Erythroblast (primary cell): ENCODE measurements around the gene NLRP4.

Experiments used
- GATA1 ChIP-seq: IDR thresholded peaks from 2 replicates; pipeline ENCODE4 v1.6.1; 2011; ENCODE audit warnings: low read depth, mild to moderate bottlenecking, control low read depth, low read length, moderate library complexity
- POLR2A ChIP-seq: IDR thresholded peaks from 2 replicates; pipeline ENCODE4 v1.6.1; 2011; ENCODE audit warnings: mild to moderate bottlenecking, low read length

DNA sequence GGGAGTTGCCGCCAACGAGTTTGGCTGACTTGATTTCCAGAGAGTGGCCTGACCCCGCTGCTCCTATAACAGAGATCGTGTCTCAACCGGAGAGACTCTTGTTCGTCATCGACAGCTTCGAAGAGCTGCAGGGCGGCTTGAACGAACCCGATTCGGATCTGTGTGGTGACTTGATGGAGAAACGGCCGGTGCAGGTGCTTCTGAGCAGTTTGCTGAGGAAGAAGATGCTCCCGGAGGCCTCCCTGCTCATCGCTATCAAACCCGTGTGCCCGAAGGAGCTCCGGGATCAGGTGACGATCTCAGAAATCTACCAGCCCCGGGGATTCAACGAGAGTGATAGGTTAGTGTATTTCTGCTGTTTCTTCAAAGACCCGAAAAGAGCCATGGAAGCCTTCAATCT lies 21.6 kb downstream of the NLRP4 start:
- no peak for TF ChIP-seq POLR2A
- TF ChIP-seq GATA1, result no peak
